Measurements from ENCODE around the gene ARHGAP6. TPM values are rescaled to one million over a fixed set of nuclear protein-coding genes. Genes with fewer than 3 reads are reported as not detected.

ARHGAP6 gene
- total RNA-seq, 1 donor from 2014 or later = 0.78 TPM

- no peak for DNase-seq
Measured at GRCh38 chrX:11212741-11213140, 453.0 kb downstream of the ARHGAP6 start.

GRCh38 chrX:11210415-11210801, 455.3 kb downstream of the ARHGAP6 start:
- no peak for DNase-seq

GRCh38 chrX:11209798-11210414, 455.8 kb downstream of the ARHGAP6 start:
- DNase-seq = no peak

GRCh38 chrX:11206716-11207115, 459.0 kb downstream of the ARHGAP6 start:
- DNase-seq = no peak

GRCh38 chrX:11205796-11206195, 459.9 kb downstream of the ARHGAP6 start:
- DNase-seq = no peak

GRCh38 chrX:11197671-11198070, 468.0 kb downstream of the ARHGAP6 start:
- no peak for DNase-seq

- DNase-seq = no peak
Measured at GRCh38 chrX:11196476-11196875, 469.2 kb downstream of the ARHGAP6 start.

- DNase-seq = no peak
Measured at GRCh38 chrX:11193035-11193469, 472.7 kb downstream of the ARHGAP6 start.

GRCh38 chrX:11190745-11191510, 474.8 kb downstream of the ARHGAP6 start:
- DNase-seq = no peak

GRCh38 chrX:11189097-11189496, 476.6 kb downstream of the ARHGAP6 start:
- DNase-seq = no peak

GRCh38 chrX:11188664-11189063, 477.1 kb downstream of the ARHGAP6 start:
- DNase-seq = no peak

- DNase-seq = no peak
Measured at GRCh38 chrX:11187001-11187400, 478.7 kb downstream of the ARHGAP6 start.

- no peak for DNase-seq
Measured at GRCh38 chrX:11185861-11186260, 479.9 kb downstream of the ARHGAP6 start.

GRCh38 chrX:11180571-11180970, 485.1 kb downstream of the ARHGAP6 start:
- no peak for DNase-seq

GRCh38 chrX:11172415-11172814, 493.3 kb downstream of the ARHGAP6 start:
- DNase-seq = no peak

- DNase-seq = no peak
Measured at GRCh38 chrX:11171956-11172355, 493.8 kb downstream of the ARHGAP6 start.

GRCh38 chrX:11164433-11164832, 501.3 kb downstream of the ARHGAP6 start:
- no peak for DNase-seq

- no peak for DNase-seq
Measured at GRCh38 chrX:11159149-11159548, 506.6 kb downstream of the ARHGAP6 start.

GRCh38 chrX:11151799-11152559, 513.7 kb downstream of the ARHGAP6 start:
- no peak for DNase-seq

- DNase-seq = no peak
Measured at GRCh38 chrX:11148401-11148800, 517.3 kb downstream of the ARHGAP6 start.

GRCh38 chrX:11146411-11146810, 519.3 kb downstream of the ARHGAP6 start:
- no peak for DNase-seq

GRCh38 chrX:11143931-11144678, 521.6 kb downstream of the ARHGAP6 start:
- DNase-seq = peak; percentile 16

Data from occipital lobe (tissue), 2 donors.